HG02938 (cell line): ENCODE data around the gene HNRNPCL2.
"Not testable (repeated sequence)": the region's sequence is repeated elsewhere in the genome, so short reads cannot be mapped to it uniquely, and the experiment has no call there.

Source experiments
- ATAC-seq: cut with Tn5 transposase; IDR thresholded peaks from one replicate; pipeline ENCODE4 v1.9.1; 2021; ENCODE audit warnings: mild to moderate bottlenecking, moderate library complexity; ENCODE audit not compliant: unreplicated experiment

HNRNPCL2 gene

DNA sequence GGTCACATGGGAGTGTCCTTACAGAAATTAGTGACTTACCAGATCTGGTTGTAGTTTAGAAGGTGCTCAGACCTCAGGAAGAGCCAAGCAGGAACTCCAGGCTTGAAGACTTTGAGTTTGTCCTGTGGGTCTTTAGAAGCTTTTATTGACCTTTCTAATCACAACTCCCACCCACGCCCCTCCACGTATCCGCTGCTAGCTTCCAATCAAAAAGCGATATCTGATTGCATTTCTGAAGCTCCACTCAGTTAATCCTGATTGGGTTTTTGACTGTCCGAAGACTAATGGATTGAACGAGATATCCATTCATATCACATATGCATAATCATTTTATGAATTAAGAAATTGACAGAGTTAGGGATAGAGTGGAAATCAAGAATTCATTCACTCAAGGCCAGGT, at the start of gene HNRNPCL2:
Gene HNRNPCL2 (minus strand): TSS at position 101 of the 400 bp plus-strand sequence. CDS start 454 bp downstream, outside the sequence.
- ATAC-seq: not testable (repeated sequence)

DNA sequence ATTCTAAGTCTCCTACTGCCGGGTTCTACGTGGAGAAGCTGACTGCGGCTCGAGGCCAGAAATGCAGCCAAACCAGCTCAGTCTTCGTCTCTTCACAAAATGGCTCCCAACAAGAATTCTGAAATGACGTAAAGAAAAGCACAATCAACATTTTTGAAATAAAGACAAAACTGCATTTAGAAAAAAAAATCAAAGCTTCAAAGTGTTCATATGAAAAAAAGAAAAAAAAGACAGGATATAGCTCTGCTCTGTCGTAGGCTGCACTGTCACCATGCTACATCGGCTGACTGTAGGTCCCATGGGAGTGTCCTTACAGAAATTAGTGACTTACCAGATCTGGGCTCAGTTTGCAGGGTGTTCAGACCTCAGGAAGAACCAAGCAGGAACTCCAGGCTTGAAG, 48.9 kb upstream of the HNRNPCL2 start, which contains the start of gene HNRNPCL4:
Gene HNRNPCL4 (minus strand): TSS at position 101 of the 400 bp plus-strand sequence. CDS start 164 bp downstream, outside the sequence.
- ATAC-seq: not testable (repeated sequence)

DNA sequence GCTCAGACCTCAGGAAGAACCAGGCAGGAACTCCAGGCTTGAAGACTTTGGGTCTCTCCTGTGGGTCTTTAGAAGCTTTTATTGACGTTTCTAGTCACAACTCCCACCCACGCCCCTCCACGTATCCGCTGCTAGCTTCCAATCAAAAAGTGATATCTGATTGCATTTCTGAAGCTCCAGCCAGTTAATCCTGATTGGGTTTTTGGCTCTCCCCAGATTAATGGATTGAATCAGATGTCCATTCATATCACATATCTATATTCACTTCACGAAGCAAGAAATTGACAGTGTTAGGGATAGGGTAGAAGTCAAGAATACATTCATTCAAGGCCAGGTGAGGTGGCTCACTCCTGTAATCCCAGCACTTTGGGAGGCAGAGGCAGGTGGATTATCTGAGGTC, 39.3 kb upstream of the HNRNPCL2 start, which contains the start of gene PRAMEF26:
Gene PRAMEF26 (minus strand): TSS at position 101 of the 400 bp plus-strand sequence. CDS start 2,914 bp downstream, outside the sequence.
- not testable (repeated sequence) for ATAC-seq

DNA sequence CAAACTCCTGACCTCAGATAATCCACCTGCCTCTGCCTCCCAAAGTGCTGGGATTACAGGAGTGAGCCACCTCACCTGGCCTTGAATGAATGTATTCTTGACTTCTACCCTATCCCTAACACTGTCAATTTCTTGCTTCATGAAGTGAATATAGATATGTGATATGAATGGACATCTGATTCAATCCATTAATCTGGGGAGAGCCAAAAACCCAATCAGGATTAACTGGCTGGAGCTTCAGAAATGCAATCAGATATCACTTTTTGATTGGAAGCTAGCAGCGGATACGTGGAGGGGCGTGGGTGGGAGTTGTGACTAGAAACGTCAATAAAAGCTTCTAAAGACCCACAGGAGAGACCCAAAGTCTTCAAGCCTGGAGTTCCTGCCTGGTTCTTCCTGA, 46.2 kb downstream of the HNRNPCL2 start, which contains the start of gene PRAMEF25:
Gene PRAMEF25 (plus strand): TSS at position 301 of the 400 bp plus-strand sequence. CDS start 2,920 bp downstream, outside the sequence.
- ATAC-seq: not testable (repeated sequence)
